Activated CD8-positive, alpha-beta memory T cell treated with anti-CD3 and anti-CD28 coated beads for 24 hours (primary cell): ENCODE measurements around the gene PRR9.

Source experiments
- DNase-seq: peaks from one replicate; pipeline ENCODE4 v3.0.0-alpha.2; 2020

PRR9 gene

GRCh38 chr1:153231363-153231762, 14.0 kb downstream of the PRR9 start:
- DNase-seq: no peak

- DNase-seq: no peak
These were observed 14.4 kb downstream of the PRR9 start for GRCh38 chr1:153231785-153232184.

- no peak for DNase-seq
These were observed 15.2 kb downstream of the PRR9 start for GRCh38 chr1:153232553-153232952.

GRCh38 chr1:153233448-153233847, 16.1 kb downstream of the PRR9 start:
- no peak for DNase-seq

- DNase-seq: no peak
These were observed 21.1 kb downstream of the PRR9 start for GRCh38 chr1:153238527-153238926.

GRCh38 chr1:153242160-153242559, 24.8 kb downstream of the PRR9 start:
- DNase-seq: no peak

GRCh38 chr1:153245466-153245865, 28.1 kb downstream of the PRR9 start:
- DNase-seq: no peak

GRCh38 chr1:153246018-153246417, 28.6 kb downstream of the PRR9 start:
- DNase-seq: no peak

- no peak for DNase-seq
These were observed 29.4 kb downstream of the PRR9 start for GRCh38 chr1:153246825-153247224.

GRCh38 chr1:153248176-153248879, 30.9 kb downstream of the PRR9 start:
- DNase-seq: no peak

- no peak for DNase-seq
These were observed 32.8 kb downstream of the PRR9 start for GRCh38 chr1:153250166-153250565.

GRCh38 chr1:153251087-153251486, 33.7 kb downstream of the PRR9 start:
- DNase-seq: no peak

- no peak for DNase-seq
These were observed 34.2 kb downstream of the PRR9 start for GRCh38 chr1:153251562-153251961.

GRCh38 chr1:153251988-153252387, 34.6 kb downstream of the PRR9 start:
- no peak for DNase-seq

- DNase-seq: no peak
These were observed 35.7 kb downstream of the PRR9 start for GRCh38 chr1:153253076-153253475.

GRCh38 chr1:153253693-153254092, 36.3 kb downstream of the PRR9 start:
- DNase-seq: no peak

- no peak for DNase-seq
These were observed 42.0 kb downstream of the PRR9 start, which contains the start of gene LORICRIN for GRCh38 chr1:153259387-153259786. LORICRIN (plus strand) TSS chr1:153259687; CDS start chr1:153260950, 1,263 bp downstream.

GRCh38 chr1:153260585-153261280, 43.3 kb downstream of the PRR9 start:
- no peak for DNase-seq

GRCh38 chr1:153261281-153262069, 44.1 kb downstream of the PRR9 start:
- no peak for DNase-seq

- DNase-seq: no peak
These were observed 44.6 kb downstream of the PRR9 start for GRCh38 chr1:153262070-153262366.

- DNase-seq: no peak
These were observed 45.2 kb downstream of the PRR9 start for GRCh38 chr1:153262462-153263157.

- DNase-seq: no peak
These were observed 48.1 kb downstream of the PRR9 start for GRCh38 chr1:153265457-153265856.
